SU-DHL-6 (cell line): ENCODE data around the gene SRP54.
A peak's percentile ranks its signal among the peaks of the same experiment; 100 is the strongest.

Experiments used
- H2AFZ ChIP-seq: fragments of 200-600 bp; sonication (generic); 2 replicates; pipeline ENCODE4 v1.6.1; 2014; ENCODE audit warnings: low read depth, mild to moderate bottlenecking, moderate library complexity, mixed read lengths, antibody characterized with exemption, low read length; ENCODE audit not compliant: severe bottlenecking
- H3F3A ChIP-seq: fragments of 200-600 bp; shearing (Covaris generic); 2 replicates; pipeline ENCODE4 v1.6.0; 2016; ENCODE audit warnings: antibody characterized with exemption, mild to moderate bottlenecking; ENCODE audit not compliant: insufficient read depth
- H3K27ac ChIP-seq: fragments of 200-600 bp; sonication (generic); 2 replicates; pipeline ENCODE4 v1.5.1; 2016; ENCODE audit warnings: low read depth, mild to moderate bottlenecking, low read length, moderate library complexity, mixed read lengths
- H3K27me3 ChIP-seq: fragments of 200-600 bp; sonication (generic), shearing (Covaris generic); 2 replicates; pipeline ENCODE4 v1.6.0; 2014; ENCODE audit warnings: mild to moderate bottlenecking, low read length
- H3K36me3 ChIP-seq: fragments of 200-600 bp; sonication (generic); 2 replicates; pipeline ENCODE4 v1.6.1; 2014; ENCODE audit warnings: mild to moderate bottlenecking, low read length, mixed read lengths
- H3K4me2 ChIP-seq: fragments of 300-600, 200-600 bp; shearing (Covaris generic), sonication (generic); 2 replicates; pipeline ENCODE4 v1.6.0; 2014; ENCODE audit warnings: low read length, low read depth, mild to moderate bottlenecking; ENCODE audit not compliant: poor library complexity, severe bottlenecking
- H3K4me3 ChIP-seq: fragments of 200-600 bp; sonication (generic); 2 replicates; pipeline ENCODE4 v1.5.1; 2014; ENCODE audit warnings: antibody characterized with exemption, low read length, mild to moderate bottlenecking, mixed read lengths; ENCODE audit not compliant: insufficient read depth, poor library complexity, severe bottlenecking
- H3K79me2 ChIP-seq: fragments of 200-600 bp; sonication (generic); 2 replicates; pipeline ENCODE4 v1.6.1; 2014; ENCODE audit warnings: mild to moderate bottlenecking, low read length, moderate library complexity; ENCODE audit not compliant: insufficient read depth
- H3K9ac ChIP-seq: fragments of 200-600 bp; sonication (generic); 2 replicates; pipeline ENCODE4 v1.7.0; 2014; ENCODE audit warnings: mild to moderate bottlenecking, low read length
- H3K9me2 ChIP-seq: fragments of 200-600 bp; sonication (generic); replicated peaks from 2 replicates; pipeline ENCODE4 v1.6.1; 2014; ENCODE audit warnings: low read length; ENCODE audit not compliant: insufficient read depth
- H3K9me3 ChIP-seq: fragments of 200-600 bp; sonication (generic); 2 replicates; pipeline ENCODE4 v1.6.1; 2014; ENCODE audit warnings: low read length, mixed read lengths; ENCODE audit not compliant: insufficient read depth
- H4K20me1 ChIP-seq: fragments of 200-600 bp; sonication (generic); 2 replicates; pipeline ENCODE4 v1.6.1; 2014; ENCODE audit warnings: low read depth, mild to moderate bottlenecking, antibody characterized with exemption, low read length, moderate library complexity, mixed read lengths
- EZH2phosphoT487 ChIP-seq: fragments of 200-600 bp; sonication (generic), shearing (Covaris generic); conservative IDR thresholded peaks from 2 replicates; pipeline ENCODE4 v1.6.1; 2018; ENCODE audit warnings: mild to moderate bottlenecking, antibody characterized with exemption, low read length, moderate library complexity, mixed read lengths
- TF ChIP-seq, protein P1 (sequence below): fragments of 200-600 bp; sonication (generic); IDR thresholded peaks from one replicate; pipeline ENCODE4 v1.5.1; 2017; ENCODE audit warnings: antibody characterized with exemption, mild to moderate bottlenecking, low read length, moderate library complexity; ENCODE audit not compliant: insufficient read depth, poor library complexity, severe bottlenecking

Gene SRP54

DNA sequence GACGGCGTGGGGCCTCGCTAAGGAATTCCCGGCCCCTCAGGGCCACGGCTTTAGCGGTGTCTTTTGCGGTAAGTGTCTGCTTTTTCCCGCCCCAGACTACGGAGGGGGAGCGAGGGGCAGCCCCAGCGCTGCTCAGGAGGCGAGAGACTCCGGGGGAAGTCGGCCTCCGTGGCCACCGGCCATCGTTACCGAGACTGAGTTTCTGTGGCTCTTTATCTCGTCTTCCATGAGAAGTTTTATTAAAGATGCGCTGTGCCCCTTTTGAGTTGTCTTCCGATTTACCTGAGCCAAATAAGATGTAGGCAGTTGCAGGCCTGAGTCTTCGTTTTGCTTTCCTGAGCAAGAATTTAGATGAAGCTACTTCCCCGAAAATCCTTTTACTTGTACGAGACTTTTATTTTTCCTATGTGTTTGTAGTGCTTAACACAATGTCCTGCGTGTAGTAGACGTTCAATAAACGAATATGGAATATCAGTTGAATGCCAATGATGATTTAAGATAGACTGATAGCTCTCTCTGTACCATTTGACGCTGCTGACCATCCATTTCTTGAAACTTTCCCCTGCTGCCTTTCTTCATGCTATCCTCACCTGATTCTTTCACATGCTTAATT, 462 bp downstream of the SRP54 start:
- H3K79me2 ChIP-seq = peaks cover 87% of the 10 kb centered on the region
- no peaks in the 10 kb centered on the region for H3K9me2 ChIP-seq
- TF ChIP-seq, protein P1, sequence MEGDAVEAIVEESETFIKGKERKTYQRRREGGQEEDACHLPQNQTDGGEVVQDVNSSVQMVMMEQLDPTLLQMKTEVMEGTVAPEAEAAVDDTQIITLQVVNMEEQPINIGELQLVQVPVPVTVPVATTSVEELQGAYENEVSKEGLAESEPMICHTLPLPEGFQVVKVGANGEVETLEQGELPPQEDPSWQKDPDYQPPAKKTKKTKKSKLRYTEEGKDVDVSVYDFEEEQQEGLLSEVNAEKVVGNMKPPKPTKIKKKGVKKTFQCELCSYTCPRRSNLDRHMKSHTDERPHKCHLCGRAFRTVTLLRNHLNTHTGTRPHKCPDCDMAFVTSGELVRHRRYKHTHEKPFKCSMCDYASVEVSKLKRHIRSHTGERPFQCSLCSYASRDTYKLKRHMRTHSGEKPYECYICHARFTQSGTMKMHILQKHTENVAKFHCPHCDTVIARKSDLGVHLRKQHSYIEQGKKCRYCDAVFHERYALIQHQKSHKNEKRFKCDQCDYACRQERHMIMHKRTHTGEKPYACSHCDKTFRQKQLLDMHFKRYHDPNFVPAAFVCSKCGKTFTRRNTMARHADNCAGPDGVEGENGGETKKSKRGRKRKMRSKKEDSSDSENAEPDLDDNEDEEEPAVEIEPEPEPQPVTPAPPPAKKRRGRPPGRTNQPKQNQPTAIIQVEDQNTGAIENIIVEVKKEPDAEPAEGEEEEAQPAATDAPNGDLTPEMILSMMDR = no peak
- no peak for TF ChIP-seq EZH2phosphoT487
- H3K27ac ChIP-seq = peak overlapping the region; percentile 91
- H3K4me2 ChIP-seq = peak overlapping the region; percentile 99
- H3K9ac ChIP-seq = peak overlapping the region; percentile 88
- no peaks in the 10 kb centered on the region for H3K27me3 ChIP-seq
- no peaks in the 10 kb centered on the region for H4K20me1 ChIP-seq
- H2AFZ ChIP-seq = peak overlapping the region; percentile 94
- H3F3A ChIP-seq = peaks cover 15% of the 10 kb centered on the region
- no peaks in the 10 kb centered on the region for H3K9me3 ChIP-seq
- H3K36me3 ChIP-seq = peaks cover 6% of the 10 kb centered on the region; the same call in 1 of the 2 replicates
- H3K4me3 ChIP-seq = peak overlapping the region; percentile 69

DNA sequence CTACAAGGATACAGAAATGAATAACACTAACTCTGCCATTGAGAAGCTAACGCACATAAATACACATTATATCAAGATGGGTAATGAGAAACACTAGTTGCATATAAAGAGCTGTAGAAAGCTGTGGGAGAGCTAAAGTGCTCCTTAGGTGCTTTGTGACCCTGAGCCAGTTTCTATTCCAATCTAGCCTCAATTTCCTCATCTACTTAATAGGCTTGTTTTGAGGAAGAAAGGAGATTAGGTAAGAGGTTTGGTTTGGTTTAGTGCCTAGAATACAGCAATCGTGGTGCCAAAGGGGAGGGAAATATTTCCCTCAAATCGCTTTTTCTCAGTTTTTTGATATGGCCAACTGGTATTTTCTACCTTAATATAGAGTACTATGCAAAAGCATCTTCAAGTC, 994 bp downstream of the SRP54 start:
- Histone ChIP-seq H3K79me2 (peaks cover 86% of the 10 kb centered on the region), H2AFZ (no peak overlapping the region), H3K9ac (peak overlapping the region; percentile 88), H3K9me2 (no peaks in the 10 kb centered on the region), H3K4me3 (peak overlapping the region; percentile 69), H3F3A (peaks cover 15% of the 10 kb centered on the region), H3K27ac (0 out of 2 replicates have a peak overlapping the region, but pooled peaks have one; percentile 91), H4K20me1 (no peaks in the 10 kb centered on the region), H3K27me3 (no peaks in the 10 kb centered on the region), H3K9me3 (no peaks in the 10 kb centered on the region), H3K36me3 (peaks cover 6% of the 10 kb centered on the region; the same call in 1 of the 2 replicates), H3K4me2 (peak overlapping the region; percentile 99)
- TF ChIP-seq EZH2phosphoT487 = no peak
- TF ChIP-seq, protein P1 = no peak

DNA sequence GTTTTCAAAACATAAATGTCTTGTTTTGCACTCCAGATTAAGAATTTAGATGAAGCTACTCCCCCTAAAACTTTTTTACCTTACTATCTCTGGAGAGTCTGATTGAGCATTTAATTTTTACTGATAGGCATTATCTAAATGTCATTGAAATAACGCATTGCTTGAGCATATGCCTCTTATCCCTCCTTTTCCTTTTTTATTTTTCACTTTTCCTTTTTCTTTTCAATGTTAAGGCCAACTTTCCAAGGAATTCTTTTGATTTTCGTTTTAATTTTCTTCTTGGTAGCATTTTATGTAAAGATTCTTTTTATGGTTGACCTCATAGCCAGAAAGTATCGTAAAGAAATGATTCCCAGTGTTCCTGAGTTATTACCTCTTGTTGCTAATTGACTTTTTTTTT, 2.9 kb downstream of the SRP54 start:
- no peaks in the 10 kb centered on the region for H3K9me2 ChIP-seq
- TF ChIP-seq, protein P1 = no peak
- TF ChIP-seq EZH2phosphoT487 = no peak
- no peak overlapping the region for H3K9ac ChIP-seq
- no peak overlapping the region for H3K27ac ChIP-seq
- H2AFZ ChIP-seq = no peak overlapping the region
- no peaks in the 10 kb centered on the region; the same call in 1 of the 2 replicates for H4K20me1 ChIP-seq
- H3K4me2 ChIP-seq = peak overlapping the region; percentile 99
- H3K79me2 ChIP-seq = peaks cover 86% of the 10 kb centered on the region
- peaks cover 6% of the 10 kb centered on the region; the same call in 1 of the 2 replicates for H3K36me3 ChIP-seq
- no peaks in the 10 kb centered on the region for H3K9me3 ChIP-seq
- H3F3A ChIP-seq = peaks cover 19% of the 10 kb centered on the region
- no peak overlapping the region for H3K4me3 ChIP-seq
- no peaks in the 10 kb centered on the region for H3K27me3 ChIP-seq
